Endometrium (tissue), 2 donors: Measurements from ENCODE around the gene EPN2.
"Not testable (repeated sequence)": the region's sequence is repeated elsewhere in the genome, so short reads cannot be mapped to it uniquely, and the experiment has no call there.

Experiments used
- FAIRE-seq: peaks from 2 replicates; lab custom pipeline; 2012; peaks lifted over from hg19 to GRCh38; lab: Jason Lieb, UNC
- donor health status: control.
- donor health status: control.

EPN2 gene

DNA sequence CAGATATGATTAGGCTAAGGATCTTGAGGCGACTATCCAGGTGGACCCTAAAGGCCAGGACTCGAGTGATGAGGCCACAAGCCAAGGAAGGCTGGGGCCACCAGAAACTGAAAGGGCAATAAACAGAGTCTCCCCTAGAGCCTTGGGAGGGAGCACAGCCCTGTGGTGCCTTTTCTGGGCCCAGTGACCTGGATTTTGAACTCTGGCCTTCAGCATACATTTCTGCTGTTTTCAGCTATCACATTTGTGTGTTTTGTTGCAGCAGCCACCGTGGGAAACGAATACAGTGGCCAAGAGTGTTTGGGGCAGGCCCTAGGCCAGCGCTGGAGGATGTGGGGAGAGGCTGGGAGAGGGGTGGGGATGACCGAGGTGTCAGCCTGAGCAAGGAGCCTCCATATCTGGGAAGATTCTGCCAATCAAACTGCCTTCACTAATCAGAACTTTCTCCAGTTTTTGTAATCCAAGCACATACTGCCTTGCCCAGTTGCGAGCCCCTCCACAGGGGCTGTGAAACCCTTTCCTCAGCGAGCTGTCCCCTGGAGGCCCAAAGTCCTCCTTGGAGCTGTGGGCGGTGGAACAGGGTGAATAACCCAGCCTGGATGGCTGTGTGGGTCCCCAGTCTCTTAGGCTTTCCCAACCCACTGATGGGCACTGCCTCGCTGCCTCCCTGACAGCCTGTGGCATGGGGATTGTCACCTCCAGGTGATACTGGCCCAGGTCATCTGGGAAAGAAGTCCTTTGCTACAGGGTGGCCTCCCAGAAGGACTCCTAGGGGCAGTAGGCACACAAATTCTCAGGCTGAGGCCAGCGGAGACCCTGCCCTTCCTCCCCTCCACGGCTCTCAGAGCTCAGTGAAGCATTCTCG is 108.6 kb downstream of the EPN2 start:
- FAIRE-seq: no peak

DNA sequence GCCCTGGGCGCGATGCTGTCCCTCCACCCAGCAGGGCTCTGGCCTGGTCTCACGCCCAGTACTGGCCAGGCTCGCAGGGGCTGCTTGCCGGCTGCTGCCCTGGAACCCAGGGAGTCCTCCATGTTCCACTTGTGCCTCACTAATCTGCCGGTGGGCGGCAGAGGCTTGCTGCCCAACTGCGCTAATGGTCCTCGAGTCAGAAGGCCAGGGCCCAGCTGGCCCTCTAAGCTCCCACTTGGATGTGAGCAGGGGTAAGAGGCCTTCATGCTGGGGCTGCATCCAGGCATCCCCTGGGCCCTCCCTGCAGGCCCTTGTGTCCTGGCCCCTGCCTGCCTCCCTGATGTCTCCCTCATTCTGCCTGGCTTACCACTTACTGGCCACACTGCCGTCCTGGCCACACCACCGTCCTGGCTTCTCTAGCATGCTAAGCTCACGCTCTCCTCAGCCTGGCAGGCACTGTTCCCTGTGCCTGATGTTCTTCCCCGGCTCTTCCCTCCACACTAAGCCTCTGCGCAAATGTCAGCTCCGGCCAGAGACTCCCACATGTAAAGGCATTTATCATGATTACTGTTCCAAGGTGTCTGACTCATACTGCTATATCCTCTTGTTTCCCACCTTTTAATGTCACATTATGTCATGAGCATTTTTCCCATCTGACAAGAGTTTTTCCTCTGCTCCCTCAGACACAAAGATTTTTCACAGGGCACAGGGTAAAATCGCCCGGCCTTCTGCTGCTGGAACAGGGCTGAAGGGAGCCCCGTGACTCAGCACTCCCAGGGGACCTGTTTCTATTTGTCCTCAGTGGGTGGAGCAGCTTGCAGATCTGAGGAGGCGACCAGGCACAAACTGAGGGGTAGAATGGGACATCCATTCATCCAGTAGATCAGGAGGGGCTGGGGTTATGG is 109.4 kb downstream of the EPN2 start:
- peak; percentile 46 for FAIRE-seq

DNA sequence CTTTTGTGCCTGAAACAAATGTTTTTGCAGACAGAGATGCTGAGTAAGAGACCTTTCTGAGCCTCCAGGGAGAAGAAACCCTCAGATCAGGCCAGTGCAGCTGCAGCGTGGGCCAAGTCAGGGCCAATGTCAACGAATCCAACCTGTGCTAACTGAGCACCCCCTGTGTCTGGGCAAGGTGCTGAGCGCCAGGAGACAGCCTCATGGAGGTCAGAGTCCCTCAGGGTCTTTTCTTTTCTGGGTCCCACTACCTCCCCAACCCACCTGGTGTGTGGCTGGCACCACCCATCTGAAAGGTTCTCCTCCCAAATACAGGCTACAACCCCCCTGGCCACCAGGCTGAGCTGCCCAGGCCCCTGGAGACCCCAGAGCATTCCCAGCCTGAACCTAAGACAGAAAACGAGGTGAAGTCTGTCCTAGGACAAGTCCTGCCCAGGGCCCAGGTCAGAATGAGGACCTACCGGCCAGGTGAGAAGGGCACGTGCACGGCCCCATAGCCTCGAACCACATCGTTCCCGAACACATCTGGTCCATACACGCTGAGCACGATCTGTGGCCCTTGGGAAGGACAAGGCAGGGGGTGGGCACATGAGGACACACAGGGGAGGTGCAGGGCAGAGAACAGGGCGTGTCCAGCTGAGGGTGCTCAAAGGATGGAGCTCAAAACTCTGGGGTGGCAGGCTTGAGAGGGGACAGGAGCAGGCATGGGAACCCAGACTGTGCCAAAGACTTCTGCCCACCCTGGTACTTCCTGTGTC is 110.3 kb downstream of the EPN2 start:
- FAIRE-seq: no peak

DNA sequence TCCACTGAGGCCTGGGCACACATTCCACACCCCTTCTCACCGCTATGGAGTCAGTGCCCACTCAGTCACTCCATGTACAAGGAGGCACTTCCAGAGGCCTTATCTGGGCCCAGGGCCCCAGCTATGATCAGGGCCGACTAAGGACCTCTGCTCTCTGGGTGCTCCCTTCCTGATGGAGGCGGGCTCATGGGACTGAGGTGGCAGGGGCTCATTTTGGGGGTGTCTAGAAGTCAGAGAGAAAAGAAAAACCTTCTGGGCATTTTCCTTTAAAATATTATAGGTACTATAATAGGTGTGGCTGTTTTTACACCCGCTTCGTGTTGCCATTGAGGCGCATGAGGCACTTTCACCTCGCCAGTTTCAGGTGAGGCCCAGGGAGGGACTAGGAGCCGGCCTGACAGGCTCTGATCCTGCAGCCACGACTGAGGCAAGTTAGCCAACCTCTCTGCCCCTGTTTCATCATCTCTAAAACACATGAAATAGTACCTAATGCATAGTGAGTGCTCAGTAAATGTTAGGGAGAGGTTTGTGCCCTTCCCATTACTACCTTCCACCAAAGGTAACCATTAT is 111.0 kb downstream of the EPN2 start:
- no peak for FAIRE-seq

DNA sequence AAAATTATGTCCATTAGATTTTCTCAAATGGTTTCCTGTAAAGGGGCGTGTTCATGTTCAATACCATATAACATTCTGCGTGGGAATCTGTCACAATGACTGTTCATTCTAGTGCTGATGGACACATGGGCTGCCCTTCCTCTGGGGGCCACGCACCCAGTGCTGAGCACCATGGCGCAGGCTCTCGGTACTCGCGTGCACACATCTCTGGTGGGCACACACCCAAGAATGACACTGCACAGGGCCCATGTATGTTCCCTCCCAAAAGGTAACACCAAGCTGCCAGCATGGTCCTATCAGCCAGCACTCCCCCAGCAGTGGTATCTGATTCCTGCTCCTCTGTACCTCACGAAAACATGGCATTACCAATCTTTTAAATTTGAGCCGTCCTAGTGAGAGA is 111.6 kb downstream of the EPN2 start:
- FAIRE-seq: no peak

DNA sequence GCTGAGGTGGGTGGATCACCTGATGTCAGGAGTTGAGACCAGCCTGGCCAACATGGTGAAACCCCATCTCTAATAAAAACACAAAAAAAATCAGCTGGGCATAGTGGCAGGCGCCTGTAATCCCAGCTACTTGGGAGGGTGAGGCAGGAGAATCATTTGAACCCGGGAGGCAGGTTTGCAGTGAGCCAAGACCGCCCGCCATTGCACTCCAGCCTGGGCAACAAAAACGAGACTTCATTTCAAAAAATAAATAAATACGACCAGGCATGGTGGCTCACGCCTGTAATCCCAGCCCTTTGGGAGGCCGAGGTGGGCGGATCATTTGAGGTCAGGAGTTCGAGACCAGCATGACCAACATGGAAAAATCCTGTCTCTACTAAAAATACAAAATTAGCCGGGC is 116.2 kb downstream of the EPN2 start:
- not testable (repeated sequence) for FAIRE-seq

DNA sequence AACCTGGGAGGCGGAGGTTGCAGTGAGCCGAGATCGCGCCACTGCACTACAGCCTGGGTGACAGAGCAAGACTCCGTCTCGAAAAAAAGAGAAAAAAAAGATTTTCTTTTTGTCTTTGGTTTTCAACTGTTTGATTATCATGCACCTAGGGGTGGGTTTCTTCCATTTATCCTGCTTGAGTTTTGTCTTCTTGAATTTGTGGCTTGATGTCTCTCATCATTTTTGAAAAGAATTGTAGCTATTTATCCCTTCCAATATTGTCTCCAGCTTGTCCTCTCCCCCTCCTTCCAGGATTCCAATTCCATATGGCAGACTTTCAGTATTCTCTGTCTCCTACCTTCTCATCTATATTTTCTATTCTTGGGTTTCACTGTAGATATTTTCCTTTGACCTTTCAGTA is 117.6 kb downstream of the EPN2 start:
- no peak for FAIRE-seq

DNA sequence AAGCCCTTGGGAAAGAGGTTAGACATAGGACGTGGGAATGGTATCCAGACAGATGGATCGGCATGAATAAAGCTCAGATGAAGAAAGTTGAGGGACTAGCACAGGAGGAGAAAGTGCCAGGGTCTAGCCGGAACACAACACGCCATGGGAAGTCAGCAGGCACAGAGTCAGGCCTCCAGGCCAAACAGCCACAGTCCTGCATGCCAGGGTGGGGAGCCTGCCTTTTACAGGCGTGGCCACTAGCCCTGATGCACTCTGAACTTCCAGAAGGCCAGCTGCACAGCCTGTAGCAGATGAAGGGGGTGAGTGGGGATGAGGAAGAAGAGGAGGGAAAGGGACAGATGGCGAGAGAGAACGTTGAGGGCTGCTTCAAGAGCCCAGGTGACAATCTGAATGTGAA is 120.2 kb downstream of the EPN2 start:
- FAIRE-seq: no peak

DNA sequence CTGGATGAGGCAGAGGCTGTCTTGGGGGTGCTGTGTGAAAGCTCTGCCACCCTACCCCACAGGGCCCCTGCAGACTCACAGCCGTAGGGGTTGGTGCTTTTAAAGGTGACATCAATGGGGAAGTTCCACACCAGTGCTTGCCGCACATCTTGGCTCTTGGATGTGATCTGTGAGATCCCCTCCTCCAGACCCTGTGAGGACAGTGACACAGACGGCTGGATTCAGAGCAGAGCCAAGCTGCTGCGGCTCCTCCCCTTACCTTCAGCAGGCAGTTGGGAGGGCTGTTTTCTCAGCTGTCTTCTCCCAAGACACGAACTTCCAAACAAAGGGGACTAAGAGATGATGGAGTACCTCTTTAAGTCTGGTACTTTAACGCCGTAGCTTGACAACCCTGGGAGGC is 120.6 kb downstream of the EPN2 start:
- no peak for FAIRE-seq

DNA sequence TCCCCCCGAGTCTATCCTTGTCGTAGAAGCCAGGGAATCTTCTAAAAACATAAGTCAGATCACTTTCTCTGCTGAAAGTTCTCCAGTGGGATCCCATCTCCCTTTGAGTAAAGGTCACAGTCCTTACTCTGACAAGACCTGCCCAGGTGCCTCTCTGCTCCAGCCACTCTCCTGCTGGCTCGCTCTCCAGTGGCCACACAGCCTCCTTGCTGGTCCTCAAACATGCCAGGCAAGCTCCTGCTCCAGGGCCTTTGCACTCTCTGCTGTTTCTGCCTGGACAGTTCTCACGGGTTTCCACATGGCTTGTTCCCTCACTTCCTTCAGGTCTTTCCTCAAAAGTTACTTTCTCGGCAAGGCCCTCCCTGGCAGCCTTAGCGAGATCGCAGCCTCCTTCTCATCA is 122.0 kb downstream of the EPN2 start:
- FAIRE-seq: no peak

DNA sequence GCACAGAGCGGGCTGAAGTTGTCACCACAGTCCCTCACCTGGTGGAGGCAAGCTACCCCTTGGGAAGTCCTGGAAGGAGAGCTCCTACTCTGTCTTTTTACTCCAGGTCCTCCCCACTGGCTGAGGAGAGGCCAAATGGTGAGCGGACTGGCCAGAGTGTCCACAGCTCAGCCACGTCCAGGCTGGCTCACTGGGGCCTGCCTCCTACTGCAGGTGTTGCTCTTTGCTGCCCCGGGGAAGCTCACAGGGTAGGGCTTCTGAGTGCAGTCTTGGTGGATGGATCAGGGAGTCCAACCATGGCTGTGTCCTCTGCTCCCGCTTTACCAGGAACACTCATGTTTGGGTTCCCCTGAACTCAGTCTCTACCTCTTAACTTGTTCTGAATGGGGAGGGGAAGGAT is 122.7 kb downstream of the EPN2 start:
- no peak for FAIRE-seq

DNA sequence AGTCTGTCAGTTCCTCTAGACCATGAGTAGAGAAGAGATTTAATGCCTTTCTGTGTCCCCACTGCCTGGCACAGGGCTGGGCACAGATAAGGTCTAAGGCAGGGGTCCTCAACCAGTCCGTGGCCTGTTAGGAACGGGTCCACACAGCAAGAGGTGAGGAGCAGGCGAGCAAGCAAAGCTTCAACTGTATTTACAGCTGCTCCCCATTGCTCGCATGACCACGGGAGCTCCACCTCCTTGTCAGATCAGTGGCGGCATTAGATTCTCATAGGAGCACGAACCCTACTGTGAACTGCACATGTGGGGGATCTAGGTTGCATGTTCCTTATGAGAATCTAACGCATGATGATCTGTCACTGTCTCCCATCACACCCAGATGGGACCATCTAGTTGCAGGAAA is 123.6 kb downstream of the EPN2 start:
- FAIRE-seq: no peak

DNA sequence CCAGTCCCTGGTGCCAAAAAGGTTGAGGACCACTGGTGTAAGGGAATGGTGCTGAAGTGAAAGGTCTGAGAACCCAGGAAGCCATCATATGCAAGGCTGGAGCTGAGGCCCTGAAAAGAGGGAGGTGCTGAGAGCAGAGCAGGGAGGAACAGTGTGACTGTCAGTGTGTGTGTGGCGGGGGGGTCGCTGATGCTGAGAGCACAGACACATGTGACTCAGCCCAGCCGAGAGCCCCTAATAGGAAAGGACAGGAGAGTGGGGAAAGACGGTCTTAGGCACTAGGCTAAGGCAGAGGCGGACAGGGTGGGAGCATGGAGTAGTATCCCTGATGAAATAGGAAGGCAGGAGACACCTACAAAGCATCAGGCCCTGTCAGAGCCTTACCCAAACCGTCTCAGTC is 124.2 kb downstream of the EPN2 start:
- no peak for FAIRE-seq

DNA sequence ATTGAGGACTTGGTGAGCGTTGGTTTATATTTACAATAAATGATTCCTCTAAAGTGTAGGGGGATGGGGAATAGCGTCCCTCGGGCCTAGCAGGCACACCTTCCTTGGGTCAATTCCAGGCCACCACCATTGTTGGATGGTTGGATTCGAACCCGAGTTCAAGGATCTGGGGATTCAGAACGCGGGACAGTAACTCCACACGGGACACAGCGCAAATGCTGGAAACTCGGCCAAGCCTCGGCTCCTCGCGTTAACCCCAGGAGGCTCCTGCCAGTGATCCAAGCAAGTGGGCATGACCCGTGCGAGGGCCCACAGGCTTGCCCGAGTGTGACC is 124.7 kb downstream of the EPN2 start:
- no peak for FAIRE-seq

DNA sequence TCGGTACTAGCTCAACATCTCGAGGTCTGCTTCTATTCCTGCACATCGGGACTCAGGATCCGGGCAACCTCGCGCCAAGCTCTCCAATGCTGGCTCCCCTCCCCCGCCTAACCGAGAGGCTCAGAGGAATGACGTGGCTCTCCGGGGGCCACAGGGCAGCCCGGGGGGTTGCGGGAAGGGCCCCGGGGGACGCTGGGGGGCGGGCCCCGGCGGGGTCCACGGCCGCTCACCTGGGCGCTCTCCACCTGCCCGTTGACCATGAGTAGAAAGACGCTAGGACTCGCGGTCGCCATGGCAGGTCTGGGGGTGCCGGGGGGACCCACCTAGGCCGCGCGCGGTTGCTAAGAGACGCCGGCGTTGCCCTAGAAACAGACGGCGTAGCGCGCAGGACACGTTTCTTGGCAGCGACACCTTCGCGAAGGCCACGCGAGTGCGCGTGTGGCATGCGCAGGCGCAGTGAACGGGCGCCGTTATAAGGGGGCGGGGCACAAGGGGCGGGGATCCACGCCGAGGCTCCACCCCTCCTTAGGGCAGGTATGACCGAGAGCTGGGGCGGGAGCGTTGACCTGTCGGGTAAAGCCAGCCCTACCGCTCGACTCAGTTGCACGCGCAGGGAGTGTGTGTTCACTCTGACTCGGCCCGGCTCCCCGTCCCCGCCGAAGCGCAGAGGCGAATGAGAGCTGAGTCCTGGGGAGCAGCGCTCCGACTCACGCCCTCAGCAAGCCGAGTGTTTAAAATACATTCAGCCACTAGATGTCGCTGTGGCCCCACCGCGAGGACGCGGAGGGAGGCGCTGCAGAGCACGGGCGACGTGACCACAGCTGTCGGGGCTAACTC is 125.3 kb downstream of the EPN2 start, which contains the start of gene B9D1:
Gene B9D1, minus strand, starts transcription at position 447 of the 837 bp plus-strand sequence. Its CDS starts 154 bp downstream, at position 293.
- FAIRE-seq: peak; percentile 21

DNA sequence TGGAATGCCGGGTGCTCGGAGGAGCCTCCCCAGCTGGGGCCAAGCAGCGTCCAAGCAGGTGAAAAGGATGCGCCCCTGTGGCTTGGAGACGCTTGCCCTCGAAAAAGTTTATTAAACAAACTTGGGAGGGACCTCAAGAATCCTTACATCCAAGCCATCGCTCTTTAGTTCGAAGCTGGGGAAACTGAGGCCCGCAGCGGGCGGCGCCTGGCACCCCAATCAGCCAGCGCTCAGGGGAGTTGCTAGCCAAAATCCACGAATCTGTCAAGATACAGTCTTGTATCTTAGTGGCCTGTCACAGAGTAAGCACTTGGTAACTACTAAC is 125.9 kb downstream of the EPN2 start:
- no peak for FAIRE-seq

DNA sequence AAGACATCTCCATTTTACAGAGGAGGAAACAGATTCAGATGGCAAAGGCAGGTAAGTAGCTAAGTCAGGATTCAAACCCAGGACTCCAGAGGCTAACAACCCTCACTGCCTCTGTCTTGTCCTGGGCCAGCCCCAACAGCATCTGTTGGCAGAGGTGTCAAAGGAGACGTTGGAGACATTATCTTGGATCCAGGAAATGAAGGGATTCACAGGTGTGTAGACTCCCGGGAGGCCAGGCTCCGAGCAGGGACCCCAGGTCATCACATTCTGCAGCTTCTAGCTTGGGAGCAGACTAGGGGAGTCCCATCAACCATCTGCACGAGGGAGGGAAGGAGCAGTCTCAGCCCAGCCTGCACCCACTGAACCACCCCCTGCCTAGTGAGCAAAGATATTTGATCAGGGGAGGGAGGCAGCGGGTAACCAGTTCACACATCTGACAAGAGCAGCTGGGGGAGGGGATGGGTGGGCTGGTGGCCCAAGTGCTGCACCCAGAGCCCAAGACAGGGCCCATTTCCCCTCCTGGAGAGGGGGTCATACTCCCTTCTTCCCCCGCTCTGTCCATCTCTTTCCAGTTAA is 126.4 kb downstream of the EPN2 start:
- no peak for FAIRE-seq

DNA sequence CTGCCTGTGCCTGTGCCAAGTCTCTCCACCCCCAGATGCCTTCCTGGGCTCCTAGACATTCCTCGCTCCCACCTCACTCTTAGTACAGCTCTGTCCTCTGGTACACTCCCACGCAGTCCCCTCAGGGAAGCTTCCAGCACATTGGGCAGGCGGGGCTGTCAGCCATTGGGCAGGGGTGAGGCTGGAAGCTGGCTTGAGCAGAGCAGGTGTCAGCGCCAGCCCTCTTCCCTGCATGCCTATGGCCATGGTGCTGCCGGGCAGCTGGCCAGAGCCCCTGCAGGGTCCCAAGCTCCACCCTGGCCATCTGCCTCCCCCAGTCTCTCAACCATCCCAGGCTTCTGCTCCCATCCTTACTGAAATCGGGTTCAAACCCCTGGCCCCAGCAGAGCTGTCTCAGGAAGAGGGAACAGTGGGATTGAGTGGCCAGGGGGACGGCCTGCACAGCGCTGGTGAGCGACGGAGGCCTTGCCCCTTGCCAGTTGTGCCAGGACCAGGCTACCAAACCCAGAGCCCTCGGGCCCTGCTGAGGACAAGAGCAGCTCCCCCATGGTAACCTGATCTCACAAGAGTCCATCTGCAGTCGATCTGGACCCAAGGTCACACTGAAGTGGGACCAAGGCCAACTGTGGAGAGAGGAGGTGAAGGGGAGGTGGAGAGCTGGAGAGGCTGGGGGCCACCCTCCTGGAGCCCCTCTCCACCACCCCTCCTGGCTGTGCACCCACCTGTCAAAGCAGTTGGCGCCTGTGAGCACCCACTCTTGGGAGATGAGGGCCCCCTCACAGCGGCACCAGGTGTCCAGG is 127.7 kb downstream of the EPN2 start:
- FAIRE-seq: no peak

DNA sequence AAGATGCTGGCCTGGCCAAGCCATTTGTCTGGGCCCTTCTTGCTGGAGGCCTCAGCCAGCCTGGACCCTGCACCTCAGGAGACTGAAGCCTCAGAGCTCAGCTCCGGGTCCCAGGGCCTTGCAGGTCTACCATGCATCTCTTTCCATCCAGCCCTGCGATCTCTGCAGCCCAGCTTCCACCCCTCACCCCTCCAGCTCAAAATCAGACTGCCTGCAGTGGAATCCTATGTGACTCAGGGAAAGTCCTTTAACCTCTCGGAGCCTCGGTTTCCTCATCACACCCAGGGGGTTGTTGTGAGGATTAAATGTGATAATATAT is 128.3 kb downstream of the EPN2 start:
- FAIRE-seq: no peak
